ENCODE results near the gene EMP1.

The EMP1 gene

DNA sequence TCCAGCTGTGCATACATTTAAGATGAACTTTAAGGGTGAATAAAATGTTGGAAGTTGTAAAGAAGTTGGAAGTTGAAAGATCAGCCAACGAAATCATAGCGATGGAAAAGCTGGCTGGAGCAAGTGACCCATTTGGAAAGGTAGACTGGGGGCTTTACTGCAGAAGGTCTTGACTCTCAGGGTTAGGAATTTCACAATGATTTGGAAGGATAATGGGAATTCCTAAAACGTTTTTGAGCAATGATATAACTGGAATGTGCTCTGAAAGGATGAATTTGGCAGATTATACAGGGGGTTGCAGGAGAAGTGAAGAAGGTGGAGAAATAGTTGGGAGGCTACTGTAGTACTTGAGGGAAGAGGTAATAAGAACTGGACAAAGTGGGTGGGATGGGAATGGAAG, 27.4 kb downstream of the EMP1 start:
- no peak for DNase-seq

DNA sequence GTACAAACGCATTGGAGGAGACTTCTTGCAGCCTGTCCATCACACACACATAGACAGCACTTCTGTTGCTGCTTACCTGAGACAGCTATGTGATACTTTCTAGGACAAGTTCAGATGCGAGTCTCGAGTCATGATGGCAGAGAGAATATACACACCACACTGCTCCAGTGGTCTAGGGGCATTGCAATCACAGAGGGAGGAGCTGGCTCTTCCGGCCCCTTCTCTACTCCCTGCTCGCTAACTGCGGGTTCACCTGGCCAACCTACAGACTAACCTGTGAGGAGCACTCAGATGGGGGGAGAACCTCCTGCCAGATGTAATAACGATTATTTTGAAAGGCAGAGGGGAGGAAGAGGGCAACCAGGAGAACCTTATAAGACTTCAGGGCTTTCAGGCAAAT, 30.7 kb downstream of the EMP1 start:
- DNase-seq = no peak

DNA sequence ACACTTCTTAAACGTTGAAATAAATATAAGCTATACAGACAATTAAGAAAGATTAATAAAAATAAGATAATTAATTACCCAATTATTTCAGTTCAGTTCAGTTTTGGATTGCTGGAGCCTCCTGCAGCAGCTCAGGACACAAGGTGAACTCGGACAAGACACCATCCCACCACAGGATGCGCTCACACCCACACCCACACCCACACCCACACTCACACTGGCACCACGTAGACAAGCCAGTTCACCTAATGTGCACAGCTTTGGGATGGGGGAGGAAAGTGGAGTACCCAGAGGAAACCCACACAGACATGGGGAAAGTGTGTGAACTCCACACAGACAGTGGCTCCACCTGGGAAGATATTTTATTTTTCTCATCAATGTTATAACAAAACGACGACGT, 32.1 kb downstream of the EMP1 start:
- no peak for DNase-seq

DNA sequence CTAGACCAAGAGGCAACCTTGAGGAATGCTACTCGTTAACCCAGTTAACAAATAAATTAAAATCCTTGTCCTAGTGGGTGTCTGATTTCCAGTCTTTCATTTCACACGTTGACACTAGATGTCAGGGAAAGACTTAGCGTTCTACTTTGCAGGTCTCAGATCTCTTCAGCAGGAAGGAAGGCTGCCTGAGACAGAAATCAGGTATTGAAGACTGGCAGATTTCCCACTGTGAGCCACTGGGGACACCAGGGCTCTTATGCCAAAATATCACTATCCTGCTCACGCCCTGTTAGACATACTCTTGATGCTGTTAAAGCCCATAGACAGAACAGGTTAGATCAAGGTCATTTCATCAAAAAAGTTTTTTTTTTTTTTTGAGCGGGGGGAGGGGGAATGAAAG, 33.0 kb downstream of the EMP1 start:
- peak in 1 of 2 experiments; percentile 31 for DNase-seq

DNA sequence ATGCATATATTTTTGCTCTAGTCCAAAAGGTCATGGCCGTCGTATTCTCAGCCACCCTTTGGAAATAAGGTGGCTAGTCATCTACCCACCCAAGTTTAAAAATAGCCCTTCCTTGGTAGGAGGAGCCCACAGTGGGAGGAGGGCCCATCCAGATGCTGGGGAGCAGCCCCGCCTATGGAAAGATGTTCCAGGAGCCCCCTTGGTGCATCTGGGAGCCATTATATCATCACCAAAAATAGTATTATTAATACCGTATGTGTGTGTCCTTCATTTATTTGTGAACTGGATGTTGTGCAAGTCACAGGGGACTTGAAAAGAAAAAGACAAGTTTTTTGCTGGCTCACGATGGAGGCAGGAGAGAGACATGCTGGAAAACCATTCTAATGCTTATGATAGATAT, 34.0 kb downstream of the EMP1 start:
- no peak for DNase-seq

DNA sequence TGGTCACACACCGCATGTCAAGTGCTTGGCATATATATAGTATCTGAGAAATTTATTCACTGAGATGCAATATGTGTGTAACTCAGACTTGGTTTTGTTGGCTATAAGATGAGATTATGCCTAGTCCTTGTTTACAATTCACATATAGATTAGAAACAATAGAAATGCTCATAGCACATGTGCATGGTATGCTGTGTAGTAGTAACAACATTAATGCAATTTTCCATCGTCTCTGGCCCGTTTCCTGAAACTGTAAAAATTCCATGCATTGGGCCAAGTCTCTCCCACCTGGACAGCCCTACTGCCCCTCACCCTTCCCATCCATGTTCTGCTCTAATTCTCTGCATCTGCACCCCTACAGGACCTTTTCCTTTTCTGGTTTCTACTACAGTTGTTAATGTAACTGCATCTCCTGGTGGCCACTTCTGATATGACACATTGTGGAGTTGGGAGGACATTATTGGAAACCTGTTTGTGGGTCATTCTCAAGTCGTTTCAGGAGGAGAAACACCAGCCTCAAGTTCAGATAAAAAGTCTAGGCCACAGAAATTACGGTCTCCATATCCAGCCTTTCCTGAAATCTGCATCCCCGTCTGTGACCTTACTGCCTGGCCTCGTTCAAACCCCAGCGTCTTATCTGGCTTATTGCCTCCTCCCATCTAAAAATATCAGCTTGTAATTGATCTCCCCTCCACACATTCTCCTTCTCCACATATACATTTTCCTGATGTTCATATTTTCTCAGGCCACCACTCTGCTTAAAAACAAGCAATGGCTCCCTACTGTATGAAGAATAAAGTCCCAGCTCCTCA, 37.5 kb downstream of the EMP1 start:
- DNase-seq = peak; percentile 11 to 43

DNA sequence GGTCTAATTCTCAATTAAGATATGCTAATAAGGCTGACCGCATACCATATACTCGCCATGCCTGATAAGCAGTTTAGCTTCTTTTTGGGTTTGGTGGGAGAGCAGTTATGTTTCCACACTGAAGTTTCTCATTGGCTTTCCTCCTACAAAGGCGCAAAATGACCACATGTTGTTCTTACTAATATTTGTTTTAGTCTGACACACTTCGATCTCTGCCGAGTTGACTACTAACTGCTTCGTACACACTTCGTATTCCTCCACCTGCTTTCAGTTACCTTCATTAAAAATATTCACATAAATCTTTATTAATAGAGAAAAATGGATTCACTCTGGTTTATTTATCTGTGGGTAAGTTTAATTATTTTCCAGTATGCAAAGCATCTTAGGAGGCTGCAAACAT, 41.7 kb downstream of the EMP1 start:
- no peak for DNase-seq

DNA sequence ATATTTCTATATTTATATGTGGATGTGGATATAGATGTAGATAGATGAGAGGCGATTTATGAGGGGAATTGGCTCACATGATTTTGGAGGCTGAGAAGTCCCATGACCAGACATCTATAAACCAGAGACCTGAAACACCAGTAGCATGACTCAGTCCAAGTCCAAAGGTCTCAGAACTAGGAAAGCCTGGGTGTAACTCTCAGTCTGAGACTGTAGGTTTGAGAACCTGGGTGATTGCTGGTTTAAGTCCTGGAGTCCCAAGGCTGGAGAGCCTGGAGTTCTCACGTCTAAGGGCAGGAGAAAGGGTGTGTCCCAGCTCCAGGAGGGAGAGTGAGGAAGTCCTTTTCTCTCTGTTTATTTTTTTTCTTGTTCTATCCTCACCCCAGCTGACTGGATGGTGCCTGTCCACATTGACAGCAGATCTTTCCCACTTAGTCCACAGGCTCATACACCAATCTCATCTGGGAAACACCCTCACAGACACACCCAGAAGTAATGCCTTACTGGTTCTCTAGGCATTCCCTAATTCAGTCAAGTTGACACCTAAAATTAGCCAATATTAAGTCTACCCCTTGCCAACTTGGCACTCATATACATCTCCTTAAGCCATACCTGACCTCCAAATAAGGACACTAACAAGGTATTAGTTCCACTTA, 45.4 kb downstream of the EMP1 start:
- DNase-seq = peak in 1 of 2 experiments; percentile 41

DNA sequence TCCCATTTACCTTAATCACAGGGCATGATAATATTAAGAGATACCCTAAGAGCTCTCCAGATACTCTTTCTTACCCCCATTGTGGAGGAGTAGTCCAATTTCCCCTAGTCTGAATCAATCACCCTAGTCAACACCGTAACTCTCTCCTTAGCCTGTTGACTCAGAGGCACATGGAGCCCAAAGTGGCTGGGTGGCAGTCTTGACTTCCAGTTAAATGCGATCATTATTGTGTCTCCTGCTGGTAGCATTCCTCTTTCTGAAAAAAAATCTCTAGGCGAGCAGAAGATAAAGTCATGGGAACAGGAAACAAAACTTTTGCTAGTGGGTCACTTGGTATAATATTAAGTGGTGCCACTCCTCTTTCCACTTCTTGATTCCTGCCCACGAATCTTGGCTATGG, 46.4 kb downstream of the EMP1 start:
- no peak for DNase-seq

DNA sequence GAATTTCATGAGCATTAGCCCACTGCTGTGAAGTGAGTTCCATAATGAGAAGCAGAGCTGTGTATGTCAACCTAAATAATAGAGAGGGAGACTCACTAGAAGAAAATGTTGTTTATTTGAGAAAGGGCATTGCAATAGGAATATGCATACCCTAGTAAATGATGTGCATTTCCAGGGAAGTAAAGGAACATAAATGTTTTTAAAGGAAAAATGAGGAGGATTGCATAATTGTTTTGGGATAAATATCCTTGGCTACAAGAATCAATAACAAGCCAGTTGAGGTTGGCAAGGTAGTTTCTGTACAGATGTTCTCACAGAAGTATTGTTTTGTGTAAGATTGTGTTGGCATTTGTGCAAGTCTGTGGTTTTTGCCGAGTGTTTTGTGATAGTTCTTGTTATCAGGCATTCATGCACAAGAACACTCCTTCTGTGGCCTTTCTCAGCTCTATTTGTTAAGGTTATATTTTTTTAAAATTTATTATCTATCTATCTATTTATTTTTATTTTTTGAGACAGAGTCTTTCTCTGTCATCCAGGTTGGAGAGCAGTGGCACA, 47.1 kb downstream of the EMP1 start:
- DNase-seq = no peak

DNA sequence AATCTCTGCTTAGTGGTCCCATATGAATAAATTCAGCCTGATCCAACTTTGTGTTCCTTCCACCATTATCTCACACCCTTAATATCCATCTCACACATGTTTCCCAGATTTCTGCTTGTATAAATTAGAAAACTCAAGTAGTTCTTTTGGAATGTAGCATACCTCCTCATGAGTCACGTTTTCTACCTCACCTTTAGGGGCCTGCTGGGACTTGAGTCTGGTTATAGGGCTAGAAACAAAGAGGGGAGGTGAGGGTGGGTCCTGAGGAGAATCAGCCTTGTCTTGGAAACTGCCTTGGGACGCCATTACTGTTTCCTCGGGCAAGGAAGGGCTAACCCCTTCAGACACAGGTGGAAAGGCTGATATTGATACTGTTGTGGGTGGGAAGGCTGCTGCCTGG, 51.1 kb downstream of the EMP1 start:
- DNase-seq = no peak

DNA sequence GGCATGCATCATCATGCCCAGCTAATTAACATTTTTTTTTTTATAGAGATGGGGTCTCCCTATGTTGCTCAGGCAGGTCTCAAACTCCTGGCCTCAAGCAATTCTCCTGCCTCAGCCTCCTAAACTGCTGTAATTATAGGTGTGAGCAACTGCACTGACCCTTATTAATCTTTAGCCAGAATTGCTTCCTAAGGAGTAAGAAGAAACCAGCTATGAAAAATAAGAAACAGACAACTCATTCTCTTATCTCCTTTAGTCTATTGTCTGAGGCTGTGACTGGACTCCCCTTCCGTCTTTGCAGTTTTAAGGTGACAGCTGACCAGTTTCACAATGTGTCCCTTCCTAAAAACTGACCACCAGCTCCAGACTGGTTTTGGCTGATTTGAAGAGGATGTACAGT, 52.4 kb downstream of the EMP1 start:
- no peak for DNase-seq

DNA sequence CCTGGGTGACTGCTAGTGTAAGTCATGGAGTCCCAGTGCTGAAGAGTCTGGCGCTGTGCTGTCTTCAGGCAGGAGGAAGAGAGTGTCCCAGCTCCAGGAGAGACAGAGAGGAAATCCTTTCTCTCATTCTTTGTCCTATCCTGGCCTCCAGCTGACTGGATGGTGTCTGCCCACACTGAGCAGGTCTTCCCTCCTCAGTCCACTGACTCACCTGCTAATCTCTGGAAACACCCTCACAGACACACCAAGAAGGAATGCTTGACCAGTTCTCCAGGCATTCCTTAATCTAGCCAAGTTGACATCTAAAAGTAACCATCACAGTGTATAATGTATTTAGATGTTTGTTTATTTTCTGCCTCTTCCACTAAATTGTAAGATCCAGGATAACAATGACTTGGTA, 53.9 kb downstream of the EMP1 start:
- DNase-seq = no peak

DNA sequence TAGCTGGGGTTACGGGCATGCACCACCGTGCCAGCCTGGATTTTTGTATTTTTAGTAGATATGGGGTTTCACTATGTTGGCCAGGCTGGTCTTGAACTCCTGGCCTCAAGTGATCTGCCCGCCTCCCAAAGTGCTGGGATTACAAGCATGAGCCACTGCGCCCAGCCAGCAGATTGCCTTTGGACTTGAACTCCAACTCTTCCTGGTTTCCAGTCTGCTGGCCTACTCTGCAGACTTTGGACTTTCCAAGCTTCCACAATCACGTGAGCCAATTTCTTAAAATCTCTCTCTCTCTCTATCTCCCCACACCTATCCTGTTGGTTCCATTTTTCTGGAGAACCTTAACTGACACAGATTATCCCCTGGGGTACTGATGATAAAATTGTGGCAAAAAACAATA, 55.0 kb downstream of the EMP1 start:
- no peak for DNase-seq

DNA sequence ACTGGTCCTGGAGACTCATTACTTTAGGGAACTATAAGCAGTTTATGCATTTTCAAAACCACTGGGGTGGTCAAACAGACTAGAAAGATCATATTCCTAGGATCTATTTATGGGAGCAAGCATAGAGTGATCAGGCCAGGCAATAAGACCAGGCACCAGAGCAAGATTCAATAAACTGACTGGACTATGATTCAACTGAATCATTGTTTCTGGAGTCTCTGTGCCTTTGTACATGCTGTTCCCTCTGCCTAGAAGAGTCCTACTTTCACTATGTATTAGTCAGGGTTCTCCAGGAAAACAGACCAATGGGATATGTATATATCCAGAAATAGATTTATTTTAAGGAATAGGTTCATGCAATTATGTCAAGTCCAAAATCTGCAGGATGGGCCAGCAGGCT, 55.5 kb downstream of the EMP1 start:
- no peak for DNase-seq

DNA sequence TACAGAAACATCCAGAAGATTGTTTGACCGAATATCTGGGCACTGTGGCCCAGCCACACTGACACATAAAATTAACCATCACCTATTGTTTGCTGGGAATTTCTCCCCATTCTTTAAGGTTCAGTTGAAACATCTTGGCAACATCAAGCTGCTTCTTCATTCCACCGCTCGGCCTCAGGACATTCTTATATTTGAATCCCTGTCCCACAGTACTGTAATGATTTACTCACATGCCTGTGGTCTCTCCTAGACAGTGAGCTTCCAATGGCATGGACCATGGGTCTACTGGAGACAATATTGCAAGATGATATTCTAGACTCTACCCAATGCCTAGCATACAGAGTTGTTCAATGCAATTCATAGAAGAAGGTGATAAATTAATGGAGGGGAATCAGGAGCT, 56.1 kb downstream of the EMP1 start:
- no peak for DNase-seq

DNA sequence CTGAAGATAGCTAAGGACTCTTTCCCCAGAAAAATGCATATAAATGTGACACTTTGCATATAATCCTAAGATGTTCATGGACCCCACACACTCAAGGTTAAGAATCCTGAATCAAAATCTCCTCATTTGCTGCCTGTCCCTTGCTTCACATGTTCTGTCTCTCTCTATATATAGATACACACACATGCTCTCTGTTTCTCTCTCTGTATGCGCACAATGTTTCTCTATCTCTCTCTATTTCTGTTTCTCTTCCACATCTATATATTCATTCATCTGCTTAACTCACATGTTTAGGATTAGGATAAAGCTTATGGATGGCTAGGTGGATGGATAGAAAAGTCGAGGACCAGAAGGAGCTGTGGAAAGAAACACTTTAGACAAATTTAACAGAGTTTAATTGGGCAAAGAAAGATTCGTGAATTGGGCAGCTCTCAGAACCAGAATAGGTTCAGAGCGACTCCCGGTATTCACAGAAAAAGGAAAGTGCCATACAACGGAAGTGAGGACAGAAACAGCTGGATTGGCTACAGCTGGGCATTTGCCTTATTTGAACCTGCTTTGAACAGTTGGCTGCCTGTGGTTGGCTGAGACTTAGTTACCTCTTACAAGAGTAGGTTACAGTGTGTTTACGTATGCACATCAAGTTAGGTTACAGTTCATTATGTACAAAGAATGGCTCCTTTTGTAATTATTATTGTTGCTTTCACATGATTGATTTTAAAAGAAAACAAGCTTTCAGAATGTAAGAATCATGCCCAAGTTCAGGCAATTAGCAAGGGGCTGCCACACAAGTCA, 57.6 kb downstream of the EMP1 start:
- DNase-seq = no peak

DNA sequence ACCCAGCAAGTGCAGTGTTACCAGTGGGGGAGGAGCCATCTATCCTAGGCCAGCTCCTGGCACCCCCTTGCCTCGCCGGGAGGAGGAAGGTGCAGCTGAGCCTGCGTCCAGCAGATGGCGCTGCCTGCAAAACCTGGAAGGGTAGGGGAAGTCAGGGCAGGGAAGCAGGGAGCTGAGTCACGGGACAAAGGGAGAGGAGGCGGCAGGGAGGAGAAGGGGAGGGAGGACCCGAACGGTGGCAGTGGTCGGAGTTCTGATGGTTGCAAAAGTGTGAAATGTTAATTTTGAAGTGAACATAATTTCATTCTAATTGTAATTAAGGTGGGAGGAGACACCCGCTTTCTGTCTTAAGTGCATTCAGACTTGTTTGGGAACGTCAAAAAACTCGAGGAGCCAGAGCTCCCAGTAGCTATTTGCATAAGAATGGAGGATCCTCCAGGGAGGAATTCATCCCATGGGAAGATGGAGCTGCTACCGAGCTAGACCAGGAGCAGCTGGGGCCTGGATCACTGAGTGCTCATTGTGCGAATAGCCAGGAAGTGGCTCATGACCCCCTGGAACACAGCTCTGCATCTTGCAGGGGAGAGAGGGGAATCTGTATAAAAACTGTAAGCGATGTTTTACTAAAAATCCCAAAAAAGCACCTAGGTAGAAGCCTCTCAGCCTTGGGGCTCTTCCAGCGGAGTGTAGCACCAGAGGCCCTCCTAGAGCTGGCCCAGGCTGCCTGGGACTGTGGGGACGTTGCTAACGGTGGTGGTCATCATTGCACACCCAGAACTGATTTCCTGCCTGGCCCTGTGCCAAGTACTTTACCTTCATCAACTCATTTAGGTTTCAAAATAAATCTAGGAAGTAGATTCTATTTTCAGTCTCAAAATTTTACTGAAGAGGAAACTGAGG, 59.5 kb downstream of the EMP1 start:
- DNase-seq = peak; percentile 70 to 86

DNA sequence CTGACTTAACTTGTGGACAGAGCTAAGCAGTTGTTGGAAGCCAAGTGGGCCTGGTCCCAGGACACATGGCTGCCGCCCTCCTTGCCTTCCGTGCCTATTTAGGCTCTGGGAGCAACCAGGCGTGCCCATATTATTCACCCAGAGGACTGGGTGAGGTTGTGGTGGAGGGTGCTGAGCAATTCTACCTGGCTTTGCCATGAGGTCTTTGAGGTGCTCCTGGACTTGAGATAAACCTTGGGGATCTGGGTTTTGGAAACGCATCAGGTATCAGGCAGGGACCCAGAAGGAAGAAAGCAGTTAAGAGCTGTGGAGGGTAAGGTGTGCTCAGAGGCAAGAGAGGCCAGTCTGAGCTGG, 60.1 kb downstream of the EMP1 start:
- DNase-seq = no peak

DNA sequence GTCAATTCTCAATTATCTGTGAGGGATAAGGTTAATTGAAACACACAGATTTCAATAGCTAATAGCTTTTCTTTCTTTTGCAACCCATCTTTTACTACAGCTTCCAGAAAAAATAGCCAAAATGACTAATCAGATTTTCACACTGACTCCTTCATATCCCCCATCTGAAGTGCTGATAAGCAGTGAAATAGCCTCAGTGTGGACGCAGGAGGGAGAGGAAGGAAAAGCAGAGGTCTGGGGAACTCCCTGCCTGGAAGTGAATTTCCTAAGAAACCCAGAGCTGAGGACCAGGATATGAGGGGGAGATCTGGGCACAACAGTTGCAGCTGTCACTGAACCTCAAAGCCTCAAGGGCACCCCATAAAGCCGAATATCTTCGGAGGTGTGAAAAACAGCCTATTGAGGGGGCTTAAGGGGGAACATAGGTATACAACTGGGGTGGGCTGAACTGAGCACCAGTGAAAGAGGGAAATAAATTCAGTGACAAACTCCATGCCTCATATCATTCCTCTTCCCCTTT, 60.9 kb downstream of the EMP1 start:
- DNase-seq = no peak

DNA sequence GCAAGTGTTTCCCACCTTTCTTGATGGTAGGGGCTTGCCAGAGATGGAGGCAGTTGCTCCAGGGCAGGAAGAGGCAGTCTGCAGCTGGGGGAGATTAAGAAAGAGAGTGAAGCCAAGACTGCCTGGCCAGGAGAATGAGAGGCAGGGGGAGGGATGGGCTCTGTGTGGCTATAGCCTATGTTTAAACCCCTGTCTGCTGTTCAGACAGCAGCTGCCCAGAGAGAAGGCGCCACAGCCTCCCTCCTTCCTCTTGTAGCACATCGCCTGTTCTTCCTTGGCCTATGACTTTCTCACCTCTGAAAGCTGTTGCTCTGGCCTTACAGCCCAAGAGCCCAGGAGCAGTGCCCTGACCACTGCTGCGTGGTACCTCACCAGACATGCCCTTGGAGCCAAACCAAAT, 61.7 kb downstream of the EMP1 start:
- peak in 1 of 2 experiments; percentile 14 for DNase-seq

DNA sequence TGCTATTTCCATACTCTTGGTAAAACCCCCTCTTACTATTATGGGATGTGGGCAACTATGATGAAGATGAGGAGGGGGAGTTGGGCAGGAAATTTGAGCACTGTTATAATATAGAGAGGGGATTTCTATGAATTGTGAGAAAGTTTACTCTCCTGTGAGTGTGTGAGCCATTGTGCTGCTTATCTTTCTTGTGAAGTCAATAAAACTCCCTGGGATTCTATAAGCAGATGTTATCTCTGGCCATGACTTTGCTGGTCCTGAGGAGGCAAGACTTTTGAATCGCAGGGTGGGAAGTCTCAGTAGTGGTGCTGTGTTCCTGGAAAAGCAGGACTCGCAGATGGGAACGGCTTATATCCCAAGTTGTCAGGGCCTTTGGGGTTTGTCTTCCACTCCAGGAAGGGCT, 62.2 kb downstream of the EMP1 start:
- no peak for DNase-seq
